PC-3 (cell line): ENCODE results near the gene TACC2. TPM values are rescaled to one million over a fixed set of nuclear protein-coding genes. Genes with fewer than 3 reads are reported as not detected.

ENCODE experiments used
- ATAC-seq: fragments of 200-7000 bp; cut with Tn5 transposase; 2 replicates; pipeline ENCODE4 v1.9.1; 2020; ENCODE audit warnings: mild to moderate bottlenecking, moderate library complexity
- BruUV-seq: library from RNA; stranded (reverse); fragments of 400-500 nt; replicated peaks from 2 replicates; lab custom pipeline; 2021; lab: Mats Ljungman, UMichigan
- CTCF ChIA-PET: fragments of 300-600 bp; sonication (Branson Sonifier 250); formaldehyde crosslinking; loops from one replicate; lab custom pipeline; 2022; ENCODE audit warnings: antibody characterized with exemption; lab: Charles Lee
- POLR2A ChIA-PET: fragments of 300-600 bp; sonication (Branson Sonifier 250); formaldehyde crosslinking; loops from one replicate; lab custom pipeline; 2022; ENCODE audit warnings: antibody characterized with exemption; ENCODE audit not compliant: unreplicated experiment; lab: Charles Lee
- DNase-seq: peaks from one replicate; pipeline ENCODE4 v3.0.0-alpha.2; 2015
- H2AFZ ChIP-seq: fragments of 300-600 bp; sonication (generic); 2 replicates; pipeline ENCODE4 v1.6.0; 2016; ENCODE audit warnings: antibody characterized with exemption, low read length
- H3F3A ChIP-seq: fragments of 300-600 bp; sonication (generic); one replicate; pipeline ENCODE4 v1.6.0; 2017; ENCODE audit warnings: antibody characterized with exemption, low read length, control low read depth, mild to moderate bottlenecking; ENCODE audit not compliant: unreplicated experiment
- H3K27ac ChIP-seq: fragments of 300-600 bp; sonication (generic); 2 replicates; pipeline ENCODE4 v1.5.1; 2016; ENCODE audit warnings: mild to moderate bottlenecking, low read length
- H3K27me3 ChIP-seq: fragments of 300-600 bp; sonication (generic); 2 replicates; pipeline ENCODE4 v1.6.1; 2016; ENCODE audit warnings: low read length, mixed read lengths
- H3K36me3 ChIP-seq: fragments of 300-600 bp; sonication (generic); 2 replicates; pipeline ENCODE4 v1.6.1; 2016; ENCODE audit warnings: low read depth, mixed run types, low read length, mixed read lengths
- H3K4me1 ChIP-seq: fragments of 300-600 bp; sonication (generic); 2 replicates; pipeline ENCODE4 v1.5.1; 2016; ENCODE audit warnings: low read length; ENCODE audit not compliant: insufficient read depth
- H3K4me2 ChIP-seq: fragments of 300-600 bp; sonication (generic); 2 replicates; pipeline ENCODE4 v1.6.0; 2016; ENCODE audit warnings: low read length
- H3K4me3 ChIP-seq: fragments of 300-600 bp; sonication (generic); 2 replicates; pipeline ENCODE4 v1.5.1; 2016; ENCODE audit warnings: mild to moderate bottlenecking, low read length, mixed read lengths
- H3K79me2 ChIP-seq: fragments of 300-600 bp; sonication (generic); 2 replicates; pipeline ENCODE4 v1.6.1; 2017; ENCODE audit warnings: low read length, mixed read lengths
- H3K9ac ChIP-seq: fragments of 300-600 bp; sonication (generic); 2 replicates; pipeline ENCODE4 v1.6.0; 2016; ENCODE audit warnings: mild to moderate bottlenecking, low read length
- H3K9me2 ChIP-seq: fragments of 300-600 bp; sonication (generic); replicated peaks from 2 replicates; pipeline ENCODE4 v1.6.1; 2016; ENCODE audit warnings: mixed run types, low read length, mixed read lengths
- H3K9me3 ChIP-seq: fragments of 300-600 bp; sonication (generic); 2 replicates; pipeline ENCODE4 v1.6.1; 2016; ENCODE audit warnings: low read length, mixed read lengths
- H4K20me1 ChIP-seq: fragments of 300-600 bp; sonication (generic); 2 replicates; pipeline ENCODE4 v1.6.1; 2016; ENCODE audit warnings: low read length, mixed read lengths
- CTCF ChIP-seq: fragments of 300-600 bp; sonication (generic); conservative IDR thresholded peaks from 2 replicates; pipeline ENCODE4 v1.5.1; 2017; ENCODE audit warnings: antibody characterized with exemption, low read depth, mild to moderate bottlenecking, low read length
- EZH2 ChIP-seq: fragments of 300-600 bp; sonication (generic); IDR thresholded peaks from one replicate; pipeline ENCODE4 v1.6.1; 2017; ENCODE audit warnings: antibody characterized with exemption, mild to moderate bottlenecking, low read length; ENCODE audit not compliant: unreplicated experiment
- EZH2phosphoT487 ChIP-seq: fragments of 300-600 bp; sonication (generic); IDR thresholded peaks from 2 replicates; pipeline ENCODE4 v1.6.1; 2018; ENCODE audit warnings: mild to moderate bottlenecking, antibody characterized with exemption, low read length, borderline replicate concordance
- intact Hi-C: fragments of 100-400 bp; cut with micrococcal nuclease; formaldehyde crosslinking; loops from 2 replicates; pipeline ENCODE4 v1.9.0; 2023
- total RNA-seq: library from RNA; depleted of rRNA; stranded (reverse); fragments of >200 nt; gene quantifications from 2 replicates; pipeline ENCODE4 v1.2.3, GENCODE V29; 2014

TACC2 gene
- total RNA-seq, 1 experiment from 2014 or later = 31.7 TPM

- Histone ChIP-seq H3K36me3 (no peaks in the 10 kb centered on the region), H3K9ac (no peak overlapping the region), H4K20me1 (no peaks in the 10 kb centered on the region), H3K27me3 (no peaks in the 10 kb centered on the region), H3K4me1 (peaks cover 25% of the 10 kb centered on the region), H3F3A (no peaks in the 10 kb centered on the region), H3K4me2 (no peak overlapping the region), H3K27ac (no peak overlapping the region), H3K79me2 (no peaks in the 10 kb centered on the region), H2AFZ (no peak overlapping the region), H3K9me3 (no peaks in the 10 kb centered on the region), H3K4me3 (no peak overlapping the region), H3K9me2 (no peaks in the 10 kb centered on the region)
- intact Hi-C loops = no loop called here
- ChIA-PET CTCF (no interaction called here), POLR2A (no interaction called here)
- no peak for TF ChIP-seq EZH2phosphoT487
- TF ChIP-seq CTCF = no peak
- TF ChIP-seq EZH2 = no peak
- DNase-seq (peak; percentile 45), ATAC-seq (no peak)
- BruUV-seq = no TSS peak
These were observed 41.2 kb downstream of the TACC2 start for GRCh38 chr10:122030200-122030552.

- Histone ChIP-seq H3F3A (no peaks in the 10 kb centered on the region), H3K4me2 (peak overlapping the region; percentile 35), H3K4me1 (peaks cover 25% of the 10 kb centered on the region), H3K27me3 (no peaks in the 10 kb centered on the region), H3K4me3 (no peak overlapping the region), H3K9me3 (no peaks in the 10 kb centered on the region), H3K79me2 (no peaks in the 10 kb centered on the region), H2AFZ (no peak overlapping the region), H3K9me2 (no peaks in the 10 kb centered on the region), H3K9ac (peak overlapping the region; percentile 66), H3K36me3 (no peaks in the 10 kb centered on the region), H4K20me1 (no peaks in the 10 kb centered on the region), H3K27ac (peak overlapping the region; percentile 83)
- DNase-seq = peak; percentile 78
- no TSS peak for BruUV-seq
- TF ChIP-seq EZH2 (no peak), CTCF (no peak), EZH2phosphoT487 (no peak)
- POLR2A ChIA-PET = interaction anchor here (0.7 kb wide), 1 partner anchor 448 kb away, joined by 6 read pairs; no protein-coding TSS in a partner anchor
- intact Hi-C loops = no loop called here
- ATAC-seq = peak; percentile 90
- CTCF ChIA-PET = interaction anchor here (0.6 kb wide), 1 partner anchor 18 kb away, joined by 5 read pairs; no protein-coding TSS in a partner anchor
These were observed 44.4 kb downstream of the TACC2 start for GRCh38 chr10:122033224-122033926.

GRCh38 chr10:122034149-122034756 lies 45.3 kb downstream of the TACC2 start:
- H3K9ac ChIP-seq = peak overlapping the region; percentile 66
- ChIA-PET CTCF (no interaction called here), POLR2A (no interaction called here)
- H3F3A ChIP-seq = no peaks in the 10 kb centered on the region
- H3K9me2 ChIP-seq = no peaks in the 10 kb centered on the region
- no peaks in the 10 kb centered on the region for H3K9me3 ChIP-seq
- DNase-seq (peak; percentile 82), ATAC-seq (peak; percentile 75)
- no peak overlapping the region for H3K4me3 ChIP-seq
- H2AFZ ChIP-seq = no peak overlapping the region
- peak overlapping the region; percentile 83 for H3K27ac ChIP-seq
- H3K27me3 ChIP-seq = no peaks in the 10 kb centered on the region
- no peaks in the 10 kb centered on the region for H3K79me2 ChIP-seq
- no peaks in the 10 kb centered on the region for H3K36me3 ChIP-seq
- H3K4me2 ChIP-seq = peak overlapping the region; percentile 35; the same call in 1 of the 2 replicates
- H3K4me1 ChIP-seq = peaks cover 25% of the 10 kb centered on the region
- no TSS peak for BruUV-seq
- intact Hi-C loops = no loop called here
- no peaks in the 10 kb centered on the region for H4K20me1 ChIP-seq
- no peak for TF ChIP-seq EZH2
- no peak for TF ChIP-seq CTCF
- no peak for TF ChIP-seq EZH2phosphoT487
